HG02884 (cell line): ENCODE results near the gene TAF12.
"Not testable (repeated sequence)": the region's sequence is repeated elsewhere in the genome, so short reads cannot be mapped to it uniquely, and the experiment has no call there.

Experiments used
- ATAC-seq: cut with Tn5 transposase; IDR thresholded peaks from one replicate; pipeline ENCODE4 v1.9.1; 2021; ENCODE audit warnings: mild to moderate bottlenecking, moderate library complexity; ENCODE audit not compliant: unreplicated experiment

Gene TAF12

GRCh38 chr1:28645406-28645805 lies 2.5 kb upstream of the TAF12 start:
- not testable (repeated sequence) for ATAC-seq

GRCh38 chr1:28644494-28644893 lies 1.6 kb upstream of the TAF12 start:
- ATAC-seq = no peak

DNA sequence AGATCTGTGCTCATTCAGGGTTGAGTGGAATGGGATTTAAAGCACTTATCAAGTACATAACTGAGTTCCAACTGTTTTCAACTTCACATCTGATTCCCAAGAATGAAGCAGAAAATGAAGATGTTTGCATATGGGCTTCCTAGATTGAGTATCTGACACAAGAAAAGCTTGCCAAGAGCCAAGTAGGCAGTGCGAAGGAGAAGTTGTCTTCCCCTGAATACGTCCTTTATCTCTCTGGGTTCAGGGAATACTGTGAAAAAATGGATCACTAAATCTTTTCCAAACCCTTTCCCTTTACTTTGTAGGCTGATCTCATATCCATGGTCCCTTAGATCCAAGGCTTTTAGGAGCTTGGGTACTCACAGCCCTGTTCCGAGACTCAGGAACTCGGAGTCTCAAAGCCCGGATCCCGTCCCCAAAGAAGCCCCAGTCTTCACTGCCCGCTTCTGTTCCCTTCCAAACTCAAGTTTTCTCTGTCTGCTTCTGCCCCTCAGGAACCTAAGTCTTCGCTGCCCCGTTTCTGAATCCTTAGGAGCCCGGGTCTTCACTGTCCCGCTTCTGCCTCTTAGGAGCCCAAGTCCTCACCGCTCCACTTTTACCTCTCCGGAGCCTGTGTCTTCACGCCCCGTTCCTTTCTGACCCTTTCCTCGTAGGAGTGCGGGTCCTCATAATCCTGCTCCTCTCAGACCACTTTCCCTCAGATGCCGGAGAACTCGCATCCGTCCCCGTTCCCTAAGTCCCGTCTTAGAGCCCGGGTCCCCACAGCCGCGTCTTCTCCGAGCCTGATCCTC lies 616 bp downstream of the TAF12 start:
- ATAC-seq = peak; percentile 14

DNA sequence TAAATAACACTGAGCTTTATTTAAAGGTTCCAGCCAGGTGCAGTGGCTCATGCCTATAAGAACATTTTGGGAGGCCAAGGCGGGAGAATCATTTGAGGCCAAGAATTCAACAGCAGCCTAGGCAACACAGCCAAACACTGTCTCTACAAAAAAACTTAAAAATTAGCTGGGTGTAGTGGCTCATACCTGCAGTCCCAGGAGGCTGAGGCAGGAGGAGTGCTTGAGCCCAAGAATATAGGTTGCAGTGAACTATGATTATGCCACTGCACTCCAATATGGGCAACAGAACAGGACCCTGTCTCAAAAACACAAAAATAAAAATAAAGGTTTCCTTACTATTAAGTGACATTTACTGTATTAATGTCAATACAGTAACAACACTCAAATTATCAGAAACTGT lies 2.1 kb downstream of the TAF12 start:
- no peak for ATAC-seq

- ATAC-seq = no peak
Observed at GRCh38 chr1:28632560-28632959, 10.3 kb downstream of the TAF12 start.

DNA sequence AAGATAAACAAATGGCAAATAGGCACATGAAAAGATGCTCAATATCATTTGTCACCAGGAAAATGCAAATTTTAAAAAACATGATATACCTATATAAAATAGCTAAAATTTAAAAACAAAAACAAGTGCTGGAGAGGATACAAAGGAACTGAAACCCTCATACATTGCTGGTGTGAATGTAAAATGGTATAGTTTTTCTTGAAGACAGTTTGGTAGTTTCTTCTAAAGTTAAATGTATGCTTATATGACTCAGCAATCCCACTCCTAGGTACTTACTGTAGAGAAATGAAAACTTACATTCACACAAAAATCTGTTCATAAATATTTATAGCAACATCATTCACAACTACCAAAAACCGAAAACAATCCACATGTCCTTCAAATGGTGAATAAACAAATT lies 11.2 kb downstream of the TAF12 start:
- ATAC-seq = no peak

- no peak for ATAC-seq
Observed at GRCh38 chr1:28613175-28613574, 29.7 kb downstream of the TAF12 start.

- ATAC-seq = no peak
Observed at GRCh38 chr1:28606771-28607170, 36.1 kb downstream of the TAF12 start.

DNA sequence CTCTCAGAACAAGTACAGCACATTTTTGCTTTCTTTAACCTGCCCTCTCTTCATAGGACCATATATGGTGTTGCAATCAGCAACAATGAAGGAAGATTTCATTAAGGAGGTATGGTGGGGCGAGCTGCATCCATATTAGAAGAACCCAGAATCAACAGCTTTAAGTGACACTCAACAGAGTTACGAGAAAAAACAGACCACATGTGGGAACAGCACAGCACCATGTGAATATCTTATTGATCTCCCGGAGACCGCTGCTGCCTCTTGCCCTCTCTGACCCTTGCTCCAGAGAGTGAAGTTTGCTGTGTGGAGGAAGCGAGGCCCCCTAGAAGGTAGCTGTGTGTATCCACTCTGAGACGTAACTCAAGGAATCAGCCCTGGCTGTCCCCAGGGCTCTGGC lies 37.9 kb downstream of the TAF12 start:
- no peak for ATAC-seq

- ATAC-seq = no peak
Observed at GRCh38 chr1:28604411-28604810, 38.5 kb downstream of the TAF12 start.

DNA sequence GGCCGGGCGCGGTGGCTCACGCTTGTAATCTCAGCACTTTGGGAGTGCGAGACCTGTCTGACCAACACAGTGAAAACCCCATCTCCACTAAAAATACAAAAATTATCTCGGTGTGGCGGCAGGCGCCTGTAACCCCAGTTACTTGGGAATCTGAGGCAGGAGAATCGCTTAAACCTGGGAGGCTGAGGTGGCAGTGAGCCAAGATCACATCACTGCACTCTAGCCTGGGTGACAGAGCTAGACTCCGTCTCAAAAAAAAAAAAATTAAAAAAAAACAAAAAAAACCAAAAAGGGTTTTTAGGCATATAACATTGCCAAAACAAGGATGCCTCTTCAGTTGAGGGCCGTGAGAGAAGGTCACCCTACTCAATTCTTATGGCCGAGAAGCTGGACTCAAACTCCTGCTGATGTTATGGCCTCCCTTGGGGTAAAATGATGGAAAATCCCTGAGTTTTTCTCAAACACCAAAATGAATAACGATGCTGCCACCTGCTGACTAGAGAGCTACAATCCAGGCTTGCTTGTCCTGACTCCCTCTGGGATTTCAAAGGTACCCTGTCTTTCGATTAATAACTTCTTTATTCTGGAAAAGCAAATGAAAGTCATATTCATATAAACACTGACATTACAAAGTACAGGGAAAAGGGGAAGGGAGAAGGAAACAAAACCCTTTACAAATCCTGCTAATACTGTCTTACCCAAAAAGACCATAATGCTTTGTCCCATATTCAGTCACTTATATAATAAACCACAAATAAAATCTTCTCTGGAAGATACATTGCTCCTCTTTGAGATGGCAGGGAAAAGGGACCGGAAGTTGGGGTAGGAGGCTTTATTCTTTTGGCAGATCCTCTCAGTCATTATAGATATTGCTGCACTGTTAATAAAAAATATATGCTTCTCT lies 40.1 kb downstream of the TAF12 start:
- ATAC-seq = no peak

GRCh38 chr1:28601696-28602095 lies 41.2 kb downstream of the TAF12 start:
- ATAC-seq = no peak

DNA sequence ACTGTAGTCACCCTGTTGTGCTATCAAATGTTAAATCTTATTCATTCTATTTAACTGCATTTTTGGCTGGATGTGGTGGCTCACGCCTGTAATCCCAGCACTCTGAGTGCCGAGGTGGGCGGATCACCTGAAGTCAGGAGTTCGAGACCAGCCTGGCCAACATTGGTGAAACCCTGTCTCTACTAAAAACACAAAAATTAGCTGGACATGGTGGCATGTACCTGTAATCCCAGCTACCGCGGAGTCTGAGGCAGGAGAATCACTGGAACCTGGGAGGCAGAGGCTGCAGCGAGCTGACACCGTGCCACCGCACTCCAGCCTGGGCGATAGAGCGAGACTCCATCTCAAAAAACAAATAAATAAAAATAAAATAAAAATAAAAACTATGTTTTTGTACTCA lies 46.6 kb downstream of the TAF12 start:
- not testable (repeated sequence) for ATAC-seq

- ATAC-seq = no peak
Observed at GRCh38 chr1:28595412-28596191, 47.3 kb downstream of the TAF12 start.

GRCh38 chr1:28594686-28595411 lies 48.0 kb downstream of the TAF12 start:
- ATAC-seq = not testable (repeated sequence)

GRCh38 chr1:28593988-28594356 lies 48.9 kb downstream of the TAF12 start:
- ATAC-seq = not testable (repeated sequence)

DNA sequence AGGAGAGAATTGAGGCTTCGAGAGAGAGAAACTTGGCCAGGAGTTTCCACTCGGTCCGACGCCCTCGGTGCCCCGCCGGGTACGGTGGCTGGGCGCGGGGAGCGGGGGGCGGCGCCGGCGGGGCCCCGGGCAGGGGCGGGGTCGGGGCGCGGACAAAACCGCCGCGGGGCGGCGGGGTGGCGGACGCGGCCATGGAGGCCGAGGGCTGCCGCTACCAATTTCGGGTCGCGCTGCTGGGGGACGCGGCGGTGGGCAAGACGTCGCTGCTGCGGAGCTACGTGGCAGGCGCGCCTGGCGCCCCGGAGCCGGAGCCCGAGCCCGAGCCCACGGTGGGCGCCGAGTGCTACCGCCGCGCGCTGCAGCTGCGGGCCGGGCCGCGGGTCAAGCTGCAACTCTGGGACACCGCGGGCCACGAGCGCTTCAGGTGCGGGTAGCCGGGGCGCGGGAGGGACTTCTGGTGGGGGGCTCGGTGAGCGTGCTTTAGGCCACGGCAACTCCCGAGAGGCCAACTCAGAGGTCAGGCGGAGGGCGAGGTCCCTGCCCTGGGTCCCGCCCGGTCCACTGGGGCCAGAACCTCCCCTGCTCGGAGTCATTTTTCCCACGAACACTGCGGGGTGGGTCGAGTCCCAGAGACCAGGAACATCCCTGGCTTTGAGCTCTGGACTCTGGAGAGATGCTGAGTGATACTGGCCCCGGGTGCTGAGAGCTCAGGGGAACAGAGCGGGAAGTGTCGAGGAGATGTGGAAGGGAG lies 50.4 kb downstream of the TAF12 start:
- no peak for ATAC-seq

- ATAC-seq = no peak
Observed at GRCh38 chr1:28591708-28592320, 51.1 kb downstream of the TAF12 start, which contains the start of gene RAB42. Gene RAB42 (plus strand): TSS chr1:28592265. CDS start chr1:28592512, 247 bp downstream.
